ENCODE measurements around the gene RORC.

The RORC gene

DNA sequence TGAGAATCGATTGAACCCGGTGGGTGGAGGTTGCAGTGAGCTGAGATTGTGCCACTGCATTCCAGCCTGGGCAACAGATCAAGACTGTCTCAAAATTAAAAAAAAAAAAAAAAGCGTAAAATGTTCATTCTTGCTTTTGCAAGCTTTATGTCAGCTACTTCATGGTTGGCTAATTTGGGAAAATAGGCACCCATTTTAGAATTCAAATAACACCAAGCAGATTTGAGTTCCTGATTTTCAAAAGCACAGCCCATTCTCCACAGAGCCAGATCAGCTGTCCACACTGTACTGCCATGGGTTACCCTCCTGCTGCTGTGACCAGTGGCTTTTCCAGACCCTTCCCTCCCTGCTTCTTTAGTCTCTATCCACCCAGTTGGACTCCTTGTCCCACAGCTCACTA lies 17.5 kb upstream of the RORC start:
- no peak for DNase-seq (ENCODE audit: low read depth in 3 of 3, low spot score in 1 of 3)

DNA sequence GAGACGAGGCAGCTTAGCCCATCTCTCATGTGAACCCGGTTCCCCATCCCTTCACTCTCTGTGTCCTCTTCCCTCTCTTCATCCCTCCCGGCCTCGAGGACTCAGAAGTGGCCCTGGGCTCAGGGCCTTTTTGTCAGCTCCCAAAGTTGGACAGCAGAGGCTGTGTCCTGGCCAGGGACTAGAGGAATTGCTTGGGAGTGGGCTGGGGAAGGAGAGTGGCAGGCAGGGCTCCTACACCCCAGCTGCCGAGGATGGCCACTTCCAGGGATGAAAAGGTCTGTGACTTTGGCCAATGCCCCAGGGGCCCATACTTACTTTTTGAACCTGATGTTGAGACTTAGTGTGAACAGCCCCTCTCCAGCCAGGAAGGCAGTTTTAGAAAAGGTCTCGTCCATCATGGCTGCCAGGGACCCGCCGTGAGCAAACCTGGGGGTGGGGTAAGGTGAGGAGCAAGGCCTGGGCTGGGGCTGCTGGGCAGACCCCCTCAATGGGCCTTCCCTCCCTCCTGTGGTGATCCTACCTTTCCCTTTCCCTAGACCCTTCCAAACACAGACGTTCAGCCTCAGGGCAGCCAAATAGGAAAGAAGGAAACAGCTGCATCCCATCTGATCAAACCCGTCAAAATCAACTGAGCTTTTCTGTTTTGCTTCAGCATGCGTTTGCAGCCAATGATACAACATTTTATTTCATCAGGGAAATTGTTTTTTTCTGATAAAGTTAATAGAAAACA lies 16.4 kb upstream of the RORC start:
- DNase-seq (ENCODE audit: low read depth in 3 of 3, low spot score in 1 of 3): no peak

DNA sequence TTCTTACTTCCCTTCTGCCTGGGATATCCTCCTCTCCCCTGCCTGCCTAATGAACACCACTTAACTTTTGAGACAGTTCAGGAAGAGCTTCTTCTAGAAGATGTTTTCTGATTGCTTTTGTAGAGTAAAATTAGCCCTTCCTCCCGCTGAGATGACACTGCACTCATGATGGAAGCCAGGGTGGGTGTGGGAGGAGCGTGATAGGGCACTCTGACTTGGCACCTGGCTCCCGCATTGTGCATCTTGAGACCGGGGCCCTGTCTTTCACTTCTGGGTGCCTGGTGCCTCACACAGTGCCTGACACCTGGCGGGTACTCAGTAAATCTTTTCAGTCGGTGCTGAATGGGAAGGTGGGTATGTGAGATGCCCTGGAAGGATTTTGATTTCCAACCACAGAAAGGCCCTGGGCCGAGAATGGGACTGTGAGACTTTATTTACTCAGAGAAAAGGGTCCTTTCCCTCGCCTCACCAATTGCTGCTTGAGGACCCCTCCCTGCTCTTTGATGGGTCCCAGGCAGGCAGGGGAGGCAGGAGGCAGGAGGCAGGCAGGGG lies 15.2 kb upstream of the RORC start:
- DNase-seq (ENCODE audit: low read depth in 3 of 3, low spot score in 1 of 3): no peak

DNA sequence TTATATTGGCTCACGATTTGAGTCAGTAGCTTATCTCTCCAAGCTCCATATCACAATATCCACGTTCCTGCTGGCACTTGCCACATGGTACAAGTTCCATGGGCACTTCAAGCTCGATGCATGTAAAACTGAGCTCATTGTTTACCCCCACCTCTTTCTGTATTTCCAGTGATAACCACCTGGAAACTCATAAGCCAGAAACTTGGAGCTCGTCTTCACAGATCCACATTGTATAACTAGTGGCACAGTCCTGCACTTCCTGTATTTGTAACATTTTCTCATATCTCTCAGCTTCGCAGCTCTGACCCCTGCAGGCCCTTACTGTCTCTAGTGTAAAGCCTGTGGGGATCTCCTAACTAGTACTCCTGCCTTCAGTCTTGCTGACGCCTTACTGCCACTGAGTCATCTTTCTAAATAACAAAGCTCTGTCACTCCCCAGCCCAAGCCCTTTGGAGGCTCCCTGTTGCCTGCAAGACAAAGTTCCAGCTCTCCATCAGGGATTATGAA lies 14.5 kb upstream of the RORC start:
- no peak for DNase-seq (ENCODE audit: low read depth in 3 of 3, low spot score in 1 of 3)

DNA sequence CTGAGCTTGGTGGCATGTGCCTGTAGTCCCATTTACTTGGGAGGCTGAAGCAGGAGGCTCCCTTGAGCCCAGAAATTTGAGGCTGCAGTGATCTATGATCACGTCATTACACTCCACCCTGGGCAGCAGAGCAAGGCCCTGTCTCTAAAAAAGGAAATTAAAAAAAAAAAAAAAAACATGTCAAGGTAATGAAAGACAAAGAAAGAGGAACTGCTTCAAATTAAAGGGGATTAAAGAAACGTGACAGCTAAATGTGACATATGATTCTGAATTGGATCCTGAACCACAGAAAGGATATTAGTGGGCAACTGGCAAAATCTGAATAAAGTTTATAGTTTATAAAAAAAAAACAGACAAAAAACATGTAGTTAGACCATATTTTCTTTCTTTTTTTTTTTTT lies 11.8 kb upstream of the RORC start:
- no peak for DNase-seq (ENCODE audit: low read depth in 3 of 3, low spot score in 1 of 3)

DNA sequence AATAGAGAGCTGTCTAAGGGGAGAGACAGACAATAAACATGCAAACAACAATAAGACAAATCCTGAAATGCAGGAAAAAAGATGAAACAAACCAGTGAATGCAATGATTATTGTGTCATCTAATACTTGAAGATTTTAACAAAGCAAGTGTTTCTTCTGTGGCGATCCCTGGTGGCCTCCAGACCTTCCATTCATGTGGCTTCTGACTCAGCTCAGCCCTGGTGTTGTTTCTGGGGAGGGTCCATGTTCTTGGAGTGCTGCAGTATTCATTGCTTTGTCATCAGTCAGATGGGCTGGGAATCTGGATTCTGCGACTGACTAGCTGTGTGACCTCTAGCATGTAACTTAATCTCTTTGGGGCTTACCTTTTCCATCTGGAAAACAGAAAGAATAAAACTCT lies 9.5 kb upstream of the RORC start:
- DNase-seq (ENCODE audit: low read depth in 3 of 3, low spot score in 1 of 3): no peak

DNA sequence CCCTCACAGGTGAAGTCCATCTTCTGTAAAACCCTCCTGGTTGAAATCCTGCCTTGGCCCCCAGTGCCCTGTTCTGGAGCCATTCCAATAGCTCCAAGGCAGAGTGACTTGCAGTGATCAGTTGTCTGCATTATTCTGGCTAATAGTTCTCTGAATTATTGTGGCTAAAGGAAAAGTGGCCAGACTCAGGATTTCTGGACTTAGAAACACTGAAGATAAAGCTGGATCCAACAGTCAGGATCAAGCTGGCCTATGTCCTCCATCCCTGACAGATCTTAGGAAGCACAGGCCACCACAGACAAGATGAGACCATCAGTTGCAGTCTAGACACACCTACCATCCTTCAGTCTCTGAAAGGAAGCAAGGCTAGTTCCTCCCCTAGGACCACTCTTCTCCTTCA lies 8.8 kb upstream of the RORC start:
- no peak for DNase-seq (ENCODE audit: low read depth in 3 of 3, low spot score in 1 of 3)

DNA sequence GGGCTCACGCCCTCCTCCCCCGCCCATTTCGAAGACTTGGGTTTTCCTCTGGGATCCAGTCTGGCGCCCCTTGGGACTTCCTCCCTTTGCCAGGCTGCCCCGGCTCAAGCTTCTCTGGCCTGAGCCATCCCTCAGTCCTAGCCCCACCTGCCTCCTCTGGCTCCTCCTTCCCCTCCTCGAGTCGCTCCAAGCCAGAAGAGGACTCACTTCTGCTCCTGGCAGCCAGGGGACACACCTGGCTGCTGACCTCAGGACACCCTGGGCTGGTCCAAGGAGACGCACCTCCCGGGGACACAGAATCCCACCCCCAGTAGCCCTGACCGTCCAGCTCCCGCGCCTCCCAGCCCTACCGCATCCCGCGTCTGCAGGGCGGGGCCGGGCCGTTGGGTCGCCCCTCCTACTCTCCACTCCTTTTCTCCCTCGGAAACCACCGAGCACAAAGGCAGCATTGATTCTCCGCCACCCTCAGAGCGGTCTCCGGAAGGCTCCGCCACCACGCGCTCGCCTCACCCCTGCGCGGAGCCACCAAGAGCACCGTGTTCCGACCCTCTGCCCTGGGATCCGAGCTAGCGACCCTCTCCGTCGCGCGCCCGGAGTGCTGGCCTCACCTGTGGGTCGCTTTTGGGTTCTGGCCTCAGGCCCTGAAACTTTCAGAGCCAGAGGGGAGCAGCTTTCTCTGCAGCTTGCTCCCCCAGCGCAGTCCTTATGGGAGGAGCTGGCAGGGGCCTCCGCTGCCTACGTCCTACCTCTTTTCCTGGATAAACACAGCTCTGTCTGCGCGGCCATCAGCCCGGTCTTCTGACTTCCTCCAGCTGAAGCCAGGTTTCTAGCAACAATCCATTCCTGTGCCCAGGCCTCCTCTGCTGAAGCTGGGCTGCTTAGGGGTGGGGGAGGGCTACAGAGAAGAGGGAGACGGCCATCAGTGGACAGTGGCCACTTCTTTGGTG lies 8.1 kb upstream of the RORC start, which contains the start of gene C2CD4D:
Gene C2CD4D, minus strand, starts transcription at position 364 of the 947 bp plus-strand sequence. CDS start 831 bp downstream, outside the sequence.
- DNase-seq (ENCODE audit: low read depth in 3 of 3, low spot score in 1 of 3): peak; percentile 45 to 54 (median 46)

DNA sequence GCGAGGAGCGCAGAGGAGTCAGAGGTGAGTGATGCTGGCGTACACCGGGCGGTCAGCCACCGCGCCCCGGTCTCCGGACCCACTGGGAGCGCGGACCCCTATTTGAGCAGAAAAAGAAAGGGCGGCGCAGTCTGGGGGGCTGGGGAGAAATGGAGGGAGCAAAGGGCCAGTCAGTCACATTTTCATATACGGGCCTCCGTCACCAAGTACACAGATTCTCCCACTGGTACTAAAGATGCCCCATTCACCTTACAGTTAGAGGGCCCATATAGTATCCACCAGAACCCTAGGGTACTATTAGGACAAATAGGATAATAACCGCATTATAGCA lies 7.4 kb upstream of the RORC start:
- DNase-seq (ENCODE audit: low read depth in 3 of 3, low spot score in 1 of 3): no peak

DNA sequence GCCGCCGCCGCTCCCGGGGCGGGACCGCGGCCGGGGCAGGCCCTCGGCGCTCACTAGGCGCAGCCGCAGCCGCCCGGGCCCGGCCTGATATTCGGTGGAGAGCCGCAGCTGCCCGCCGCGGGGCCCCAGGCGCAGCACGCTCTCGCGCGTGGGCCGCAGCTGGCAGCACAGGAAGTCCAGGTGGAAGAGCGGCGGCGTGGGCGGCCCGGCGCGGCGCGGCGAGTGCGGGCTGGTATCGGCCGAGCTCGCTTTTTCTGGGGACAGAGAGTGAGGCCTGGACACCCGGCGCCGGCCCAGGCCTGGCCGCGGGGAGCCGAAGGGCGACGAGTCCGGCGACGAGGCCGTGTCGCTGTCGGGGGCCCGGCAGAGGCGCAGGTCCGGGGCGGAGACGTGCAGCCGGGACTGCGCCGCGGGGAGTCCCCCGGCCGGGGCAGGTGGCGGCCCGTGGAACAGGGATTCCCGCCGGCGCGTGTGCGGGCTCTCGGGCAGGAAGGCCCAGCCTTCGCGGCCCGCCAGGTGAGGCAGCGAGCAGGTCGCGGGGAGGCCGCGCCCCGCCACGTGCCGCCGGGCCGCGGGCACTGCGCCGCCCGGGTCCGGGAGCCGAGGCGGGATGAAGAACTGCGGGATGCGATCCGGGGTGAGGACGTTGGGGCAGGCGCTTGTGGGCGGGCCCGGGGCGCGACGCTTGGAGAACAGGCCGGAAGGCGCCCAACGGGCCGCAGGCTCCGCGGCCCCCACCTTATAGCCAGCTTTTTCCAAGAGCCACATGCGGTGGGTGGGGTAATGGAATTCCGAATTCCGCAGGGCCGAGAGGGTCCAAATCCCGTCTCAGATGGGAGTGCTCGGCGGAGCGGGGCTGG lies 6.8 kb upstream of the RORC start:
- no peak for DNase-seq (ENCODE audit: low read depth in 3 of 3, low spot score in 1 of 3)

DNA sequence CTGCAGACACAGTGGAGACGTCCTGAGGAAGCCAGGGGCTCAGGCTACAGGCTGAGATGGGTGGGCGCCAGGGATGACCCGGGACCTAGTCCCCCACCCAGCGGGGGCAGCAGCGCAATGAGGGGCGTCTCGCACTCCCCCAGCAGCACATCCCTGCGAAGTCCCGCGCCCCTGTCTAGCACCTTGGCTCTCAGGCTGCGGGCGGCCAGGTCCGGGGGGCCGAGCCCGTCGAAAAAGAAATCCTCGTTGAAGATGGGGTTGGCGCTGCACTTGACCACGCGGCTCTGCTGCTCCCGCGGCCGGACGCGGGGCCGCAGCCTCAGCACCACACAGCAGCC lies 6.3 kb upstream of the RORC start:
- DNase-seq (ENCODE audit: low read depth in 3 of 3, low spot score in 1 of 3): no peak

DNA sequence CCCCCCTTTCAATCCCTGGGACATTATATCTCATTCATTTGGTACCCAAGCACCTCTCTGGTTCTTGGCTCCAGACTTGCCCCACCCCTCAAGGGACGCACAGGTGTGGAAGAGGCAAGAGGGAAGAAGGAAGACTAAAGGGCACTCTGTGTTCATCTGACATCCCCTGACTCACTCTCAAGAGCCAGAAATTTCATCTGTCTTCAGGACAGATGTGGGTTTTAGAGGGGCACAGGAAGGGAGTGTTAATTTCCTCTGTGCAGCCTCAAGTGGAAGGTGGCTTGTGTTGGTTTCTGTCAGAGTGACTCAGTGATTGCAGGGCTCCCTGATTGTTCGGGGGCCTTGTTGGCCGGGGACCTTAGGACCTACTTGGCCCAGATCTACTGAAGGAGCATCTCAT lies 5.6 kb upstream of the RORC start:
- no peak for DNase-seq (ENCODE audit: low read depth in 3 of 3, low spot score in 1 of 3)

DNA sequence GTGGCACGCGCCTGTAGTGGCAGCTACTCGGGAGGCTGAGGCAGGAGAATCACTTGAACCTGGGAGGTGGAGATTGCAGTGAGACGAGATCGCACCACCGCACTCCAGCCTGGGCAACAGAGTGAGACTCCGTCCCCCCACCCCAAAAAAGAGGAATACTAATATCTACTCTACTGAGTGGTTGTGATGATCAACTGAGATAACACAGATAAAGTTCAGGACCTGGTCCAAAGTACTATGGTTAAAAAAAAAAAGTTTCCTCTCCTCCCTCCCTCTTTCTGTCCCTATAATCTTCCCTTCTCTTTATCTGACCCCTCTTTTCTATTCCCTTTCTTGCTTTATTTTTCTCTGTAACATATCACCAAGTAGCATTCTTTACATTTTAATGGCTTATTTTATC lies 4.0 kb upstream of the RORC start:
- DNase-seq (ENCODE audit: low read depth in 3 of 3, low spot score in 1 of 3): no peak

DNA sequence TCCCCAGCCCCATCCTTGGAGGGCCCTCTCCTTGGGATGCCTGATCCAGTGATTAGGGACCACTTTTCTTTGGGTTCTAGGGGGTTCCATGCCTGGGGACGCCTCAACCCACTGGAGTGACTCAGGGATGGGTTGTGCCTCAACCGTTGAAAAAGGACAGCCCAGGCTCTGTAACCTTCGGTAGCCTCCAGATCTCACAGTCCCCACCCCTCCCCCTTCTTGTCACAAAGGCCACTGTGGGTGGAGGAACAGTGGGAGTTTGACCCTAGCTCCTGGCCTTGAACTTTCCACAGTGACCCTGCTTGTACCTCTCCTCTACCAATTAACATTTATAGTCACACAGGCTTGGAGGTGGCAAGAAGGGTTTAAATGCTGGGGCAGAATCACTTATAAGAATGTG lies 2.6 kb upstream of the RORC start:
- no peak for DNase-seq (ENCODE audit: low read depth in 3 of 3, low spot score in 1 of 3)

DNA sequence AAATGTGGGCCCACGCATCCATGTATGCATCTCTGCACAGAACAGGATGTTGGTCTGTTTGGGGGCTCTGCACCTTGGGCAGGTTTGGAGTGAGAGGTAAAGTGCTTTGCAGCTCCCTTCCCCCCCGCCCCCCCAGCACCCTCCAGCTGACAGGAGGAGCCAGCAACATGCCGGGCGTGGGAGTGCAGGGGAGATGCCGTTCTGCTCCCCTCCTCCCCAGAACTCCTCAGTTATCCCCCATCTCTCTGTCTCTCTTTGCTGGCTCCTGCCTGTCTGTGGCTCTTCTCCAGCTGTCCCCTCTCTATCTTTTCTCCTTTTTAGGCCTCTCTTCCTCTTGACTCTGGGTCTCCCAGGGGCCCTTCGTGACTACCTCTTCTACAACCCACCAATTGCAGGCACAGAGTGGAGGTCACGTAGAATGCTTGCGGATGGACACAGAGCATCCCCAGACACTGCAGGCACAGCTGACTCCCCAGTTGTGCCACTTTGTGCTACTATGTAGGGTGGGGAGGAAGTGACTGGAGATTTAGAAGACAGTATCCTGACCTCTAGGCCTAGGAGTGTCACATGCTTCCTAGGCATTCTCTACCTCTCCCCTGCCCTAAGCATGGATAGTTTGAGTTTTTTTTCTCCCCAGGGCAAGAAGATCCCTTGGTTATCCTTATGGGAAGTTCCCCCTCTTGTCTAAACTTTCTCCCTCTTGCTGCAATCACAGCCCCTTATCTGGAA lies 1.7 kb upstream of the RORC start:
- DNase-seq (ENCODE audit: low read depth in 3 of 3, low spot score in 1 of 3): no peak

DNA sequence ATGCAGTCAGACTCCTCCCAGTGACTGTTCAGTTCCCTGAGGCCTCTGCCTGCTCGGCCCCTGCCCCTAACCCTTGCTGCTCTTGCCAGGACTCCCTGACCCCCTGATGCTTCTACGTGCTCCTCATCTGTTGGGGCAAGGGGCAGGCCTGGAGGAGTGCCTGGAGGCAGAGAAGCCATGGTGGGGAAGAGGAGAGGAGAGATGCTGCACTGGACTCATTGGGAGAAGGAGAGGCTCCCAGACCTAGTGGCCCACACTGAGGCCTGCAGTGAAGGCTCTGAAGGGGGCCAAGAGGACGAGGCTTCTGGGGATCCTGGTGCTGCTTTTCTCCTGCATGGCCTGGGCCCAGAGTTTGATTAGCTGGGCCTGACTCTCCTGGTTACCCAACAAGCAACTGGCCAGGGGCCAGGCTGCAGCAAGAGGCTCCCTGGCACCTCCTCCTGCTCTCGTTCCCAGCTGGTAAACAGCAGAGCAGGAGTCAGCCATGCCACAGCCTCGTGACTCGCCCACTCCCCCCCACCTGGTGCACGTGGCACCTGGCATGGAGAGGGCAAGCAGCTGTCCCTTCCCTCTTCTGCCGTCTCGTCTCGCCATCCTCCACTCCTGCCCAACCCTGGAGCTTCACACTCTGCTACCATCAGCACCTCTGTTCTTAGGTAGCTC lies 847 bp upstream of the RORC start:
- no peak for DNase-seq (ENCODE audit: low read depth in 3 of 3, low spot score in 1 of 3)

DNA sequence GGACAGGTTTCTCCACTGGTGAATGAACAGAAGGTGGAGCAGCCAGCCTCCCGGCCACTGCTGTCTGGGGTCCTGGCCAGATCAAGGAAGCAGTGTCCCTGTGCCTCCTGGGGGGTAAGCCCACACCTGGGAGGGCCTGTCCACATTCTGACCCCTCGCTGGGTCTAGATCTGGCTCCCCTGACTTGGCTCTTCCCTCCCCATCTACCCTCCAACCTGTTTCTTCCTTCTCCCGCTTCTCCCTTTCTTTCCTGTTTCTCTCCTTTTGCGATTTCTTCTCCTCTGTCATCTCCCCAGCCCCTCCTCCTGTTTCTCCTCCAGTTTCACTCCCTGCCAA lies 378 bp downstream of the RORC start:
- DNase-seq (ENCODE audit: low read depth in 3 of 3, low spot score in 1 of 3): no peak

DNA sequence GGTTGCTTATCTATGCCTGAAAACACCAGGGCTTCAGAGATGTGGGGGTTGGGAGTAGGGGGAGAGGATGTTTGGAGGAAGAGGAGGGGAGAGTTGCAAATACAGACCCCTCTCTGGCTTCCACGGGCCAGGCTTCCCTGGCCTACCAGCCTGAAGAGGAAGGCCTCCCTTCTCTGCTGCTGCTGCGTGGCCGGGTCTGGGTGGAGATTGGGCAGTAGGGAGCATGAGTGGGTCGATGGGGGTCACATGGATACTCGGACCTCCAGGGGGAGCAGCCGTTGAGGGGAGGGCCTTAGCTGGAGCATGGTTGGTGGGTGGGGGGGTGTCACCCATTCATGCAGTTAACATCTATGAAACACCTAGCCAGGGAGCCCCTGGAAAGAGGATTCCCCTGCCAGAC lies 1.5 kb downstream of the RORC start:
- DNase-seq (ENCODE audit: low read depth in 3 of 3, low spot score in 1 of 3): no peak

DNA sequence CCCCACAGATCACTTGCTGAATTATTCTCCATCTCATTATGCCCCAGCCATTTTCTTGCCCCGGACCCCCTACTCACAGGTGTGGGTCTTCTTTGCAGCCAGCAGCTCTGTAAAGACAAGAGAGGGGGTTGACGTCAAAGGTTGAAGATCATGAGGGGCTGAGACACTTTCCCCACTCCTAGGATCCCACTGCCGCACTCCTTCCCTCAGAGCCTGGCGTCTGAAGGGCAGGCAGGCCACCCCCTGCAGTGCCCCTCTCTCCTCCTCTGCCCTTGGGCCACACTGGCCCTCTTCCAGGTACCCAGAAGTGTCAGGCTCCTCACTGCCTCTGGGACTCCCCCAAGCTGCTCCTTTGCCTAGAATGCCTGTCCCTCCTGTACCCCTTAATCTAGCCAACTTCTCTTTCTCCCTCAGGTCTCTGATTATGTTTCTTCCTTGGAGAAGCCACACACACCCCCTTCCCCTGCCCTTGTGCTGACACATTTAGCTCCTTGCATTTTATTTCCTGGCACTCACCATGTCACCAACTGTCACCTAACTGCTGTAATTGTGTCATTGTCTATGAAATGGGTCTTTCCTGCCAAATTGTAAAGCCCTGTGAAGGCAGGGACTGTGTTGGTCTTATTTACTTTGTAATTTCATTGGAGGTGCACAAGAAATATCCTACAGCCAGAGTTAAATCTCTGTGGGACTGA lies 2.1 kb downstream of the RORC start:
- DNase-seq (ENCODE audit: low read depth in 3 of 3, low spot score in 1 of 3): no peak

DNA sequence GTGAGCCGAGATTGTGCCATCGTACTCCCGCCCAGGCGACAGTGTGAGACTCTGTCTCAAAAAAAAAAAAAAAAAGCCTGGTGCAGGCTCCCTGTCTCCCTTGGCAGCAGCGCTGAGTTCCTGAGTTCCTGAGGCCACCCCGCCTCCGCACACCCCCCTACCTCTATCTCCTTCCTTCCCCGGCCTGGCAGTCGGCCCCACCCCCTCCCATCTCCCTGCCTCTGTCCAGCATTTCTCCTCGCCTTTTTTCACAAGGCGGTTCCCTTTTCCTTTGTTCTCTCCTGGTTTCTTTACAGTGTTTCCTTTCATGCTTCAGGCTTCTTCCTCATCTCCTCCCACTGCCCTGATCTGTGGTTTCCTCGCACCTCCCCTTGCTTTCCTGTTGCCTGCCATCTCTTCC lies 2.7 kb downstream of the RORC start:
- no peak for DNase-seq (ENCODE audit: low read depth in 3 of 3, low spot score in 1 of 3)

All from stimulated activated CD4-positive, alpha-beta T cell treated with anti-CD3 and anti-CD28 coated beads, TNF-alpha, amount 100 ng/mL, for 1 hour (primary cell).